Stomach (tissue), 9 donors: ENCODE measurements around the gene NDUFAF3. TPM values are rescaled to one million over a fixed set of nuclear protein-coding genes. Genes with fewer than 3 reads are reported as not detected.

Source experiments
- DNase-seq, 2 donors: peaks; one replicate each; pipeline versions ENCODE4 v3.0.0 to v3.0.0-alpha.2; 2013 to 2019
- H3K27ac ChIP-seq, 5 donors: fragments of 200-600 bp in 4 of 5; sonication (generic) in 4 of 5; one replicate each; pipeline ENCODE4 v1.5.1; 2013 to 2019; ENCODE audit warnings: mild to moderate bottlenecking in 1 of 5, moderate library complexity in 1 of 5
- H3K27me3 ChIP-seq, 3 donors: fragments of 200-600 bp; sonication (generic); one replicate each; pipeline ENCODE4 v1.5.1; 2017 to 2019; ENCODE audit warnings: mixed run types in 1 of 3
- H3K36me3 ChIP-seq, 4 donors: fragments of 200-600 bp; sonication (generic); 1 replicate in 3 of 4; 2 replicates in 1 of 4; pipeline ENCODE4 v1.5.1; 2016 to 2019
- H3K4me1 ChIP-seq, 4 donors: fragments of 200-600 bp; sonication (generic); one replicate each; pipeline ENCODE4 v1.5.1; 2016 to 2019
- H3K4me3 ChIP-seq, 4 donors: fragments of 200-600 bp; sonication (generic) in 3 of 4; one replicate each; pipeline ENCODE4 v1.5.1; 2016 to 2019; ENCODE audit warnings: mild to moderate bottlenecking in 1 of 4
- H3K9me3 ChIP-seq, 4 donors: fragments of 200-600 bp; sonication (generic); one replicate each; pipeline ENCODE4 v1.5.1; 2016 to 2019
- CTCF ChIP-seq, 7 experiments: fragments of 450-650 bp in 4 of 7; fragments of 200-600 bp in 3 of 7; sonication (generic) in 3 of 7; IDR thresholded peaks; one replicate each; pipeline ENCODE4 v1.5.1; 2016 to 2019; ENCODE audit warnings: antibody characterized with exemption in 7 of 7, control low read depth in 2 of 7, mild to moderate bottlenecking in 1 of 7
- EP300 ChIP-seq: sonication (generic); formaldehyde crosslinking; IDR thresholded peaks from one replicate; pipeline ENCODE4 v1.6.1; 2017; ENCODE audit warnings: antibody characterized with exemption
- POLR2A ChIP-seq, 4 donors: fragments of 450-650 bp; IDR thresholded peaks; one replicate each; pipeline ENCODE4 v1.6.1; 2016; ENCODE audit warnings: antibody characterized with exemption in 4 of 4, control low read depth in 2 of 4, mild to moderate bottlenecking in 1 of 4, moderate library complexity in 1 of 4
- POLR2AphosphoS5 ChIP-seq, 3 donors: sonication (generic); formaldehyde crosslinking; IDR thresholded peaks; one replicate each; pipeline ENCODE4 v1.6.1; 2016; ENCODE audit warnings: antibody characterized with exemption in 3 of 3
- WGBS, 5 donors: extraction: QIAGEN DNeasy Blood & Tissue Kit in 3 of 5; methylation state at CpG; one replicate each; pipeline versions ENCODE4 v1.1.5 to v1.1.7; 2013 to 2018; 5-methylcytosine and 5-hydroxymethylcytosine counted together
- intact Hi-C: fragments of 100-400 bp; cut with DNase I; formaldehyde crosslinking; loops from one replicate; pipeline ENCODE4 v1.15.1; 2023; ENCODE audit warnings: low total_unique reads
- polyA plus RNA-seq, 3 donors: library from polyadenylated mRNA; stranded (reverse); fragments of 200-250 nt; gene quantifications; one replicate each; pipeline ENCODE4 v1.2.3, GENCODE V29; 2013
- total RNA-seq, 5 donors: library from RNA; depleted of rRNA; stranded (reverse); fragments of >200 nt; gene quantifications; one replicate each; pipeline versions ENCODE4 v1.1.0 to v1.2.3, GENCODE V29; 2014 to 2016
- donor health status: healthy with polysubstance abuse.
- donor health status: Bipolar disorder and iron deficiency.
- donor health status: healthy.

The NDUFAF3 gene
- total and polyA plus RNA-seq, 8 donors: 41.3 to 105 (median 61.3) TPM

DNA sequence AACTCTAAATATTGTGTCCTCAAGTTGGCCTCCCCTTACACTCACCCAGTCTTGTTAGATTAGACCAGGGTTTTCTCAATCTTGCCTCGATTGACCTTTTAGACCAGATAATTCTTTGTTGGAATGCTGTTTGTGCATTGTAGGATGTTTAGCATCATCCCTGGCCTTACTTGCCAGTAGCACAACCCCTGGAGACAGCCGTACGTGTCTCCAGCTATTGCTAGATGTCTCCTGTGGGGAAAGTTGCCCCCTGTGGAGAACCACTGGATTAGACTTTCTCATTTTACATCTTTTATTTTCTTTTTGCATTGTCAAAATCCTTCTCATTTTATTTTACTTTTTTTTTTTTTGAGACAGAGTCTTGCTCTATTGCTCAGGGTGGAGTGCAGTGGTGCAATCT, 12.5 kb upstream of the NDUFAF3 start:
- Histone ChIP-seq H3K27me3 (no peaks in the 10 kb centered on the region), H3K4me1 (peaks cover 33 to 81% (median 66%) of the 10 kb centered on the region in 4 donors), H3K9me3 (no peaks in the 10 kb centered on the region), H3K27ac (no peak overlapping the region), H3K36me3 (peaks cover 6 to 44% (median 34%) of the 10 kb centered on the region in 4 donors), H3K4me3 (no peak overlapping the region)
- intact Hi-C loops: no loop called here
- TF ChIP-seq EP300 (no peak), POLR2AphosphoS5 (IDR thresholded peaks at IDR 0.05) (no peak), POLR2A (IDR thresholded peaks at IDR 0.05) (no peak), CTCF (IDR thresholded peaks at IDR 0.05) (no peak)
- no peak for DNase-seq
- WGBS, 5 donors: 72 to 83% (median 74%) methylated on average over 3 of the region's 3 CpGs

DNA sequence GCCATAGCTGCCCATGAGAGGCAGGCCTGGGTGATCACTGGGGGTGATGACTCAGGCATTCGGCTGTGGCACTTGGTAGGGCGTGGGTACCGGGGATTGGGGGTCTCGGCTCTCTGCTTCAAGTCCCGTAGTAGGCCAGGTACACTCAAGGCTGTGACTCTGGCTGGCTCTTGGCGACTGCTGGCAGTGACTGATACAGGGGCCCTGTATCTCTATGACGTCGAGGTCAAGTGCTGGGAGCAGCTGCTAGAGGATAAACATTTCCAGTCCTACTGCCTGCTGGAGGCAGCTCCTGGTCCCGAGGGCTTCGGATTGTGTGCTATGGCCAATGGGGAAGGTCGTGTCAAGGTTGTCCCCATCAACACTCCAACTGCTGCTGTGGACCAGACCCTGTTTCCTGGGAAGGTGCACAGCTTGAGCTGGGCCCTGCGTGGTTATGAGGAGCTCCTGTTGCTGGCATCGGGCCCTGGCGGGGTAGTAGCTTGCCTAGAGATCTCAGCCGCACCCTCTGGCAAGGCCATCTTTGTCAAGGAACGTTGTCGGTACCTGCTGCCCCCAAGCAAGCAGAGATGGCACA, 9.4 kb upstream of the NDUFAF3 start:
- intact Hi-C loops: no loop called here
- Histone ChIP-seq H3K9me3 (no peaks in the 10 kb centered on the region), H3K4me3 (no peak overlapping the region), H3K27ac (peak overlapping the region in 3 of 5 donors; percentile 5 to 15 (median 6)), H3K36me3 (peaks cover 22 to 68% (median 57%) of the 10 kb centered on the region in 4 donors), H3K4me1 (peaks cover 27 to 71% (median 54%) of the 10 kb centered on the region in 4 donors), H3K27me3 (no peaks in the 10 kb centered on the region)
- 38 to 52% (median 51%) methylated on average over 9 to 17 of the region's 17 CpGs for WGBS, 5 donors
- peak in 1 of 2 donors; percentile 23 for DNase-seq
- no peak for TF ChIP-seq POLR2AphosphoS5 (IDR thresholded peaks at IDR 0.05)
- no peak for TF ChIP-seq EP300
- no peak for TF ChIP-seq CTCF (IDR thresholded peaks at IDR 0.05)
- TF ChIP-seq POLR2A (IDR thresholded peaks at IDR 0.05): no peak

DNA sequence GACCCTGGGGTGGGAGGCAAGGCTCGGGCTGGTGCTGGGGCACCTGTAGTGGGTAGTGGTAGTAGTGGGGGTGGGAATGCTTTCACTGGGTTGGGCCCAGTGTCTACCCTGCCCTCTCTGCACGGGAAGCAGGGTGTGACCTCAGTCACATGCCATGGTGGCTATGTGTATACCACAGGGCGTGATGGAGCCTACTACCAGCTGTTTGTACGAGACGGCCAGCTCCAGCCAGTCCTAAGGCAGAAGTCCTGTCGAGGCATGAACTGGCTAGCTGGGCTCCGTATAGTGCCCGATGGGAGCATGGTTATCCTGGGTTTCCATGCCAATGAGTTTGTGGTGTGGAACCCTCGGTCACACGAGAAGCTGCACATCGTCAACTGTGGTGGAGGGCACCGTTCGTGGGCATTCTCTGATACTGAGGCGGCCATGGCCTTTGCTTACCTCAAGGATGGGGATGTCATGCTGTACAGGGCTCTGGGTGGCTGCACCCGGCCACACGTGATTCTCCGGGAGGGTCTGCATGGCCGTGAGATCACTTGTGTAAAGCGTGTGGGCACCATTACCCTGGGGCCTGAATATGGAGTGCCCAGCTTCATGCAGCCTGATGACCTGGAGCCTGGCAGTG, 8.7 kb upstream of the NDUFAF3 start:
- peaks cover 22 to 68% (median 57%) of the 10 kb centered on the region in 4 donors for H3K36me3 ChIP-seq

More for the DNA sequence above, 8.7 kb upstream of the NDUFAF3 start:
- TF ChIP-seq EP300 (no peak), POLR2AphosphoS5 (IDR thresholded peaks at IDR 0.05) (no peak), POLR2A (IDR thresholded peaks at IDR 0.05) (no peak), CTCF (IDR thresholded peaks at IDR 0.05) (no peak)
- WGBS, 5 donors: 74 to 85% (median 77%) methylated on average over 4 to 19 of the region's 19 CpGs
- Histone ChIP-seq H3K4me3 (no peak overlapping the region), H3K4me1 (peaks cover 27 to 70% (median 53%) of the 10 kb centered on the region in 4 donors), H3K27me3 (no peaks in the 10 kb centered on the region), H3K27ac (peak overlapping the region in 3 of 5 donors; percentile 5 to 15 (median 6)), H3K9me3 (no peaks in the 10 kb centered on the region)
- peak in 1 of 2 donors; percentile 21 for DNase-seq
- intact Hi-C loops: no loop called here
